Stimulated activated CD4-positive, alpha-beta T cell treated with anti-CD3 and anti-CD28 coated beads, Interleukin-12 subunit alpha, Interleukin-12 subunit beta, amount 100 ng/mL, for 24 hours (primary cell): ENCODE data around the gene PRM1.

ENCODE experiments used
- DNase-seq, 2 experiments: peaks; one replicate each; pipeline ENCODE4 v3.0.0-alpha.2; 2020; ENCODE audit warnings: low read depth in 2 of 2

The PRM1 gene

DNA sequence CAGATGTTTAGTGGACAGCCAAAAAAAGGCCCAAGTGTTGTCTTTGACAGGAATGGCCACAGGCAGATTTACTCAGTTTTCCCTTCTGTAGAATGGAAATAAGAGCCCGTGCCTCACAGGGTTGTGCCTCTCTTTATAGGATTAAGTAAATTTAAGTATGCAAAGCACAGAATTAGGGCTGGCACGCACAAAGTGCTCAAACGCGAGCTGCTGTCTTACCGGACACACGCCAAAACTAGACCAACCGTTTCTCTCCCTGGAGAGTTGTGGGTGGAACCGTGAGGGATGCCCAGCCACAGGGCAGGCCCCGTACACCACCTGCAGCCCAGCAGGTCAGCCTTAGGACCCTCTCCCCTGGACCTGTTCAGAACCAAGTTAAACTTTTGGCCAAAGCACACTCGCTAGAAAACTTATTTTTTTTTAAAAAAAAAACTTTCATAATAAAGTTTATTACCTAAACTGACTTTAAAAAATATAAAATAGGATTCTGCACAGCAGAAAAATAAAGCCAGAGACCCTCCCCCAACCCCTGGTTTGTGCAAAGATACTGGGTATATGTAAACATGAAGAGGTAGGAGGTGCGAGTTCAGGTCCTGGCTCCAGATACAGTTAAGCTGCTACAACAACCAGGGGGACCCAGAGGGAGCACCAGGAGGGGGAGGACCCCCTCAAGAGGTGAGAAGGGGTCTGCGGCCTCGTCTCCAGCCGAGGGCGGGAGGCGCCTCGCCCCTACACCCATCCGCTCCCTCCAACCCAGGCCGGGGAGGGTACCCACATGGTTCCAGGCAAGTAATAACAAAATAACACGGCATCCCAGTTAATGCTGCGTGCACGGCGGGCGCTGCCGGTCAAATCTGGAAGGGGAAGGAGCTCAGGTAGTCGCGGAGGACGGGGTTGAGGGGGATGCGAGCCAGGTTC is 26.9 kb downstream of the PRM1 start:
- DNase-seq: no peak

DNA sequence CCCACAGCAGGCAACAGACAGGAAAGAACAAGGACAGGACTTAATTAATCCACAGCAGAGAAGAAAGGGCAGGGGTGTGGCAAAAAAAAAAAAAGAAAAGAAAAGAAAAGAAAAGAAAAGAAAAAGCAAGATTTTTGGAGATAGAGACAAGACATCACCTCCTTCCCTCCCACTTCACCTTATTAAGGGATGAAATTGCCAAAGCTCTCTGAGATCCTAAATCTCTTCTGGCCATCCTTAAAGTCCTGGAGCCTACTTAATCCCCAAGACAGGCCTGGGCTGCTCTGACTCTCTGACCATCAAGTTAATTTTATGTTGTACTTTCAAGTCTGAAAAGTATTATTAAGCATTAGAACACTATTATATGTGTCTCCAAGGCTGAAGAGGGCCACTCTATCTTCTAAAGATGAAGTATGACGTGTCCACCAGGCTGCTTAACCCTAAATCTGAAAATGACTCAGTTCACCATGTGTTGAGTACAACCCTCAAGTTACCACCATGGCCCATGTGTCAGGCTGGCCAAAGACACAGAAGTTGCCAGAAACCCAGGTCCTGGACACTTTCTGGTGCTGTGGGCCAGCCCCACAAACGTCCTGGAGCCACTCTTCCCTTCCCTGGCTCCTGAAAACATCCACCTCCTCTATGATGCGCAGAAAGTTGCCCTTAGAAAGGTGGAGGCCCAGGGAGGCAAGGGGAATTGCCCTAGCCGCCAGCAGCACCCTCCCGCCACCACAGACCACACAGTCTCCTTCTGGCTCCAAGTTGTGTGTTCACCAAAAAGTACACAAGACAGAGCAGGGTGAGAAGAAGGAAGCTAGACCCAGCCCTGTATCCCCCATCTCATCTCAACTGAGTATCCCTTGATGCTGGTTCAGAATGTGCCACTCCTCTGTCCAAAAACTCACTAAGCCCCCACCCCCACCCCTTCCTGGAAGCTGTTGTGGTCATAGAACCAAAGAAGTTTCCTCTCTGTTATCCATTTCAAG is 27.8 kb downstream of the PRM1 start:
- DNase-seq: peak in 1 of 2 experiments; percentile 46

DNA sequence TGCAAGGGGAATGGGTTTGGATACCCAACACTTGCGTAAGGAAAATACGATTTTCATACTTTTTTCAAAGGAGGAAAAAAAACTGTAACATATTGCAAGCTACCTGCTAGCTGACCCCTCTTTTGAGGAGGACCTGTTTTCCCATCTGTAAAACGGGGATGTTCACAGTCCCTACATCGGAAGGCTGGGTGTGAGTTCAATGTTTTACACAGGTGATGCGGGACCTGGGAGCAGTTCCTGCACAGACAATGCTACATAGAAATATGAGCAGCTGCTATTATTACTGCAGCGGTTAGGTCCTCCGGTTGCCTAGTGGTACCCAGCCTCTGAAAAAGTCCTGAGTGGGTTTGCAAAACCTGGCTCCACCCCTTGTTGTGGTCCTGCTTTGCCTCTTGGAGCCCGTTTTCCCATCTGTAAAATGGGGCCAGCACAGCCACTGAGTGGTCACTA is 28.6 kb downstream of the PRM1 start:
- DNase-seq: no peak

DNA sequence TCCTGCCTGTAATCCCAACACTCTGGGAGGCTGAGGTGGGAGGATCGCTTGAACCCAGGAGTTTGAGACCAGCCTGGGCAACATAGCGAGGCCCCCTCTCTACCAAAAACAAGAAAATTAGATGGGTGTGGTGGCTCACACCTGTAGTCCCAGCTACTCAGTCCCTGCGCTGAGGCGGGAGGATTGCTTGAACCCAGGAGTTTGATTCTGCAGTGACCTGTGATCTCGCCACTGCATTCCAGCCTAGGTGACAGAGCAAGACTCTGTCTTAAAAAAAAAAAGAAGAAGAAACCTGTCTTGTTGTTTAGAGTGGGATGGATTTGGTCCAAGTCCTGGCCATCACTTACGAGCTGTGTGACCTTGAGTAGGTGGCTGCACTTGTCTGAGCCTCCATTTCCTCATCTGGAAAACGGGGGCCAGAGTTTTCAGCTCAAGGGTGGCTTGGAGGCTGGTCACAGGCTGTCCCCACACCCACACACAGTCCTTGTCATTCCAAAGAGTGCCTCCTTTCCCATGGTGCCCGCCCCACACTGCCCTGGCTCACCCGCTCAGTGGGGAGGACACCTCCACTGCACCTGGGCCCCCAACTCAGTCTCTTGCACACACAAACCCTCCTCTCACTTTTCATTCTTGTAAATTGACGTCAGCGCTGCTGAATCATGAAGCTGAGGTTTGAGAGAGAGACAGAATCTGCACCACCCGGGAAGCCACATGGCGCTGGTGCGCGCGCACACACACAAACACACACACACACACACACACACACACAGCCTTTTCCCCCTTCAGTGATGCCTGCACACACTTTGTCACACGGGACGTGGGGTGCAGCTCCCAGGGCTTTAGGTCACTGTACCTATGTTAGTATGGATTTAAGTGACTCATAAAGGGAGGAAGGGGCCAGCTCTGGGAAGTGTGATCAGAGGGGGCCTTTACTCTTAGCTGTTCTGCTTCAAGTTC is 29.3 kb downstream of the PRM1 start:
- peak; percentile 70 to 81 for DNase-seq

DNA sequence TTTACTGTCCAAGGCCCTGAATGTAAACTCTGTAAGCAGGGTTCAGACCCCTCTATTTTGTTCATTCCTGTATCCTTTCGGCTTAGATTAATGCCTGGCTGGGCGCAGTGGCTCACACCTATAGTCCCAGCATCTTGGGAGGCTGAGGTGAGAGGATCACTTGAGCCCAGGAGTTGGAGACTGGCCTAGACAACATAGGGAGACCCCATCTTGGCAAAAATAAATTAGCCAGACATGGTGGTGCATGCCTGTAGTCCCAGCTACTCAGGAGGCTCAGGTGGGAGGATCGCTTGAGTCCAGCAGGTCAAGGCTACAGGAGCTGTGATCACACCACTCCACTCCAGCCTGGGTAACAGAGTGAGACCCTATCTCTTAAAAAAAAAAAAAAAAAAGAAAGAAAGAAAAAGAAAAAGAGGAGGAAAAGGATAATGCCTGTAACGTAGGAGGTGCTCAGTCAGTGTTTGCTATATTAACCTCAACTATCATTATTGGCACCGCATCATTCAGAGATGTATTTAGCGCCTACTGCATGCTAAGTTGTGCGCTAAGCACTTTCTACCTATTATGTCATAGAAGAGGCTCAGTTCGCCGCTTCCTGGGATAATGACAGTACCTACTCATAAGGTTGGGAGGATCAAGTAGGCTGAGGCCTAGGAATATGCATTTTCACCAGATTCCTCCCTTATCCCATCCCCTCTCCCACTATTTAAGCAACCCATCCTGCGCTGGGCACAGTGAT is 30.2 kb downstream of the PRM1 start:
- DNase-seq: no peak

DNA sequence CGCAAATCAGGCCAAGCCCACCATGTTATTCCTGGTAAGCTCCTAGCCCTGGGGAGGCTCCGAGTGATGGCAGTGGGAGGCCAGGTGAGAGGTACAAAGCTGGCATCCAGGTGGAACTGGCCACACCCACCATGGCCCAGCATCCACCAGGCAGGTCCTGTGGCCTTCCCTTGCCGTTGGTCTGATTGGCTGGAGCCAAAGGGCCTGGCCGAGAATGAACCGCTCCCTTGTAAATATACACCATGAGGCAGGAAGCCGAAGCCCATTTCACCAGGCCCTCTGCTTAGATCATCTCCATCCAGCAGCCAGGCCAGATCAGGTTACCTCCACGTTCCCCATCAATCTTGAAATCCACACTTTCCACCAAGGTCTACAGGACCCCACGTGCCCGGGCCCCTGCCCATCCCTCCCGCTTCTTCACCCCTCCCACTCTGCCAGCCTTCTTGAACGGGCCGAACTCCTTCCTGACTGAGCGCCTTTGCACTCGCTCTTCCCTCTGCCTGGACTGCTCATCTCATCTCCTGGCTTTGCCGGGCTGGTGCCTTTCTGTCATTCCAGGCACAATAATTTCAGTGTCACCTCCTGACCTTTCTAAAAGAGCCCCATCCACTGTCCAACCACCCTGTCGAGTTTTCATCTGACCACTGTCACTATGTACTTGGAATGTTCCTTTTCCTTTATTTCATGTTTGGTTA is 30.9 kb downstream of the PRM1 start:
- DNase-seq: no peak

DNA sequence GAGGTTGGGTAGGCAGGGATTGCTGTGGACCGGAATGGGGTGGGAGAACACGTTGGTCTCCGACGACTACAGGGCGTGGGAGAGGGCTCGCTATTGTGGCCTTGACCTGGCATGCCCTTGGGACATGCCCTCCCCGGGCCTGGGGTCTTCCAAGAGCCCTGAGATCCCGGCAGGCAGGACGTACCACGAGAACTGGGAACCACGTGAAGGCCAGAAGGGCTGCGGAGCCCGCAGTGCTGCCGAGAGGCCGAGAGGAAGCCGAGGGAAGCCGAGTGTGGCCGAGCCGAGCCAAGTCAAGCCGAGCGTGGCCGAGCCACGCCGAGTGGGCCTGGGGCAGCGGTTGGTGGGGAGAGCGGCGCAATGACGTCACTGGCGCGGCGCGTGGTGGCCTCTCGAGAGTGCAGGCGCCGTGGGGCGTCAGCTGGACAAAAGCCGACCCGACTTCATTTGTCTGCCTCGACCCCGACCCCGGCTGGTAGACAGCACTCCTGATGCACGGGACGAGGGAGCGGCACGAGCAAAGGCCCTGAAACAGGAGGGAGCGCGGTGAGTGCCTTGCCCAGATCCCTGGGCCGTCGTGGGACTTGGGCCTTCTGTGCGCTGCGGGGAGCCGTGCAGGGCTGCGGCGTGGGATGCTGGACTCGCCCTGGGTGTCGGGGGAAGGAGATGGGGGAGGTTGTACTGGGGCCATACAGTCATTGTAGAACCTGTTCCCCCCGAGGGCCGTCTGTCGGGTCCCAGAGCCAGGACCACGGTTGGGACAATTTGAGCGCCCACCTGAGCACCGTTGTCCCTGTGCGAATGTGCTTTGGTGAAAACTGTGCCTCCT is 31.7 kb downstream of the PRM1 start:
- no peak for DNase-seq

DNA sequence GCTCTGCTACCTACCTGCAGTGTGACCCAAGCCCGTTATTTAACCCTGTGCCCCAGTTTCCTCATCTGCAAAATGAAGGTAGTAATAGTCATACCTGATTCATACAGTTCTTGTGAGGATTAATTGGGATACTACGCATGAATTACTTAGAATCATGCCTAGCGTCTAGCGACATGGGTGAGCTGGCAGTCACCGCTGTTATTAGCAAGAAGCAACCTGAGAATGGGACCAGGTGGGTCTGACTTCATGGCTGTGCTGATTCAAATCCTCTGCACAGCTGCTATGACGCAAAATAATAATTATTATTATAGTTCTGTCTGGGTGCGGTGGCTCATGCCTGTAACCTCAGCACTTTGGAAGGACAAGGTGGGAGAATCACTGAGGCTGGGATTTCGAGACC is 33.0 kb downstream of the PRM1 start:
- DNase-seq: no peak

DNA sequence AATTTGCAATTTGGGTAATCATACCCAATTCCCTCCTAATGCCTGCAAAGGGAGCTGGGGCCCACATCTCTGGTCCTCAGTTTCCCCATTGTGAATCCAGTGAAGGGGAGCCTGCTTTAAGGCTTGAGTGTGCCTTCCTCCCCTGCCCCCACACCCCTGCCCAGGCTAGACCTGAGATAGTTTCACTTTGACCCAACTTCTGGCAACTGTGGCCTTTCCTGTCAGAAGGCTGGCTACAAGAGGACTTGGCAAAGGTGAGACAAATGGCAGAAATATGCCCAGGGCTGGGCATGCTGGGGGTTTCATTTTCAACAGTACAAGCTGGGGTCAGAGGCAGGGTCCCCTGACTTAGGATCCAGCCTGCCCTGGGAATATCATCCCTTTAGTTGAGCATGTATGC is 35.1 kb downstream of the PRM1 start:
- DNase-seq: no peak

DNA sequence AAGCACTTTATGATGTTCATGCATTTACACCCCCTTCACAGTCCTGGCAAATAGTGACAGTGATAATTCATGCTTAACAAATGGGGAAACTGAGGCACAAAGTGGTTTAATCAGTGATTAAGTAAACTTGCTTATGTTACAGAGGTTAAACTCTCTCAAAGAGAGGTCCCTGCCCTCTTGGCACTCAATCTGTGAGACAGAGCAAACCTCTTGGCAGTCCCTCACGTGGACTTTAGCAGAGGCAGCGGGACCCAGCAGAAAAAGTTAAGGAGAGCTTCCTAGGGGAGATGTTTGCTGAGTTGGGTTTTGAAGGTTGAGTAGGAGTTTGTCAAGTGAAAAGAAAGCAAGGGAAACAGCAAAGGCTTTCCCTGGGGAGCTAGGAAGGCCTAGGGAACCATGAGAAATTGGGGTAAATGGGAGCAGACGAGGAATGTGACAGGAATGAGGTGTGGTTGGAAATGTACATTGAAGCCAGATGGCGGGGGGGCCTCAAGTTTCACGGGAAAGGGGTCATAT is 35.9 kb downstream of the PRM1 start:
- DNase-seq: no peak

DNA sequence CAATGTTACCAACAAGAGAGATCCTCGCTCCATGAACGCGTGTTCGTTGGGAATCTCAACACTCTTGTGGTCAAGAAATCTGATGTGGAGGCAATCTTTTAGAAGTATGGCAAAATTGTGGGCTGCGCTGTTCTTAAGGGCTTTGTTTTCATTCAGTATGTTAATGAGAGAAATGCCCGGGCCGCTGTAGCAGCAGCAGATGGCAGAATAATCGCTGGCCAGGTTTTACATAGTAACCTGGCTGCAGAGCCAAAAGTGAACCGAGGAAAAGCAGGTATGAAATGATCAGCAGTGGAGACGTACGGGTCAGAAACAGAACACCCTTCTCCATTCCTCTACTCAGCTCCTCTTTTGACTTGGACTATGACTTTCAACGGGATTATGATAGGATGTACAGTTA is 38.5 kb downstream of the PRM1 start:
- no peak for DNase-seq

DNA sequence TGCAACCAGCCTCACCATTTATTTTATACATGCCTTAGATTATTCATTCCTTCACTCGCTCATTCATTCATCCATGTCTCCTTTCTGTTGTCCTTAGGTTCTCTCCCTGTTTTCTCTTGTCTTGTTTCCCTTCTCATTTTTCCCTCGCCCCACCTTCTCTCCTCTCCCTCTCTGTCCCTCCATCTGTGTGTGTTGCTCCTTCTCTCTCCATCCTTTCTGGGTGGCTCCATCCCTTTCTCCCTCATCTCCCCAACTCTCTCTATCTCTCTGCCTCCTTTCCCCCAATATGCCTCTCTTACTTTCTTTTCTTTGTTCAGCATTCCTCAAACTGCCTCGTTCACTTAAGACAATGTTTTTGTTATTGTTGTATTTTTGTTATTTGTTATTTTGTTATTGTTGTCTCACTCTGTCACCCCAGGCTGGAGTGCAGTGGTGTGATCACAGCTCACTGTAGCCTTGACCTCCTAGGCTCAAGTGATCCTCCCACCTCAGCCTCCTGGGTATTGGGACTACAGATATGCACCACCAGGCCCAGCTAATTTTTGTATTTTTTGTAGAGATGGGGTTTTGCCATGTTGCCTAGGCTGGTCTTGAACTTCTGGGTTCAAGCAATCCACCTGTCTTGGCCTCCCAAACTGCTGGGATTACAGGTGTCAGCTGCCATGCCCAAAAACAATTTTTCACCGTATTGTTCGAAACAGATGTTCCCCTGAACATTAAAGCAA is 39.5 kb downstream of the PRM1 start:
- no peak for DNase-seq

DNA sequence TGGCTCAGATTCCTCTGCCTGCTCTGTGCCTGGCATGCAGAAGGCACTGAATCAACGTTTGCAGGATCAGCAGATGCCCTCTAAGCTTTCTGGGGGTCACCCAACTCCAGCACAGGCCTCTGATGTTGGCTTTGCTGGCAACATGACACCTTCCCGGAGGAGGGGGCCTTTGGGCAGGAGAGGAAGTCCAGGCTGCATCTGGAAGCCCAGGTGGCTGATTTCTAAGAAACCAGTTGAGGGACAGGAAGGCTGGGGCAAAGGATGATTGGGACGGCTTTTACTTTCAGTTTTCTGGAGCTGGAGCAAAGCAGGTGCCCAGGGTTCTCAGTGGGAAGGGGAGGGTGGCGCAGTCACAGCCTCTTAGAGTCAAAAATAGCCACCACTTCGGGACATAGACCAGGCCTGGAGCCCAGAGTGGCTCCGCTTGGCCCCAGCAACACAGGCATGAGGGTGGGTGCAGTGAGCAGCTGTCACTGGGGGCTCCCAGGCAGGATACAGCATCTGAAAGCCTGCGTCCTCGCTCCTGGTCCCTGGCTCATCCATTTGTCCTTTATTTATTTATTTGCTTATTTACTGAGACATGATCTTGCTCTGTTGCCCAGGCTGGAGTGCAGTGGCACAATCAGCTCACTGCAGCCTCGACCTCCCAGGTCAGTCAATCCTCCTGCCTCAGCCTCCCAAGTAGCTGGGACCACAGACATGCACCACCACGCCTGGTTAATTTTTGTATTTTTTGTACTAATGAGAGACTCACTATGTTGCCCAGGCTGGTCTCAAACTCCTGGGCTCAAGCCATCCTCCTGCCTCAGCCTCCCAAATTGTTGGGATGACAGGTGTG is 40.3 kb downstream of the PRM1 start:
- DNase-seq: no peak

DNA sequence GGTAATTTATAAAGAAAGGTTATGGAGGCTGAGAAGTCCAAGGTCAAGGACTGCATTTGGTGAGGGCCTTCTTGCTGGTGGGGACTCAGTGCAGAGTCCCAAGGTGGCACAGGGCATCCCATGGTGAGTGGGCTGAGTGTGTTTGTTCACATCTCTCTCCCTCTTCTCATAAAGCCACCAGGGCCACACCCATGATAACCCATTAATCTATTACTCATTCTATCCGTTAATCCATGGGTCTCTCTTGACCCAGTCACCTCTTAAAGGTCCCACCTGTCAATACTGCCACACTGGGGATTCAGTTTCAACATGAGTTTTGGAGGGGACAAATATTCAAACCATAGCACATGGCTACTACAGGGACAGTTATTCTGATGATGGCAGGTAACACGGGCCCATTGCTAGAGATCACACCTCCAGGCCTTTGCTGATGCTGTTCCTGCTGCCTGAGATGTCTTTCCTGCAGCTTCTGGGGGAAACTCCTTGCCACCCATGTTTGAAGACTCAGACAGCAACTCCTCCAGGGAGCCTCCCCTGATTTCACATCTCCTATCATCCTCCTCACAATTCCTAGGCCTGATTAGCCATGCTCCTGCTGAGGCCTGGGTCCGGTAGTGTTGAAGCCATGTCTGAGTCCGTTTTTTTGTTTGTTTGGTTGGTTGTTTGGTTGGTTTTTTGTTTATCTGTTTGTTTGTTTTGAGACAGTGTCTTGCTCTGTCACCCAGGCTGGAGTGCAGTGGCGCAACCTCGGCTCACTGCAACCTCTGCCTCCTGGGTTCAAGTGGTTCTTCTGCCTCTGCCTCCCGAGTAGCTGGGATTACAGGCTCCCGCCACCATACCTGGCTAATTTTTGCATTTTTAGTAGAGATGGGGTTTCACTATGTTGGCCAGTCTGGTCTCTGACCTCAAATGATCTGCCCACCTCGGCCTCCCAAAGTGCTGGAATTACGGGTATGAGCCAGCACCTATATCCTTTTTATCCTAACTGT is 41.2 kb downstream of the PRM1 start:
- DNase-seq: no peak

DNA sequence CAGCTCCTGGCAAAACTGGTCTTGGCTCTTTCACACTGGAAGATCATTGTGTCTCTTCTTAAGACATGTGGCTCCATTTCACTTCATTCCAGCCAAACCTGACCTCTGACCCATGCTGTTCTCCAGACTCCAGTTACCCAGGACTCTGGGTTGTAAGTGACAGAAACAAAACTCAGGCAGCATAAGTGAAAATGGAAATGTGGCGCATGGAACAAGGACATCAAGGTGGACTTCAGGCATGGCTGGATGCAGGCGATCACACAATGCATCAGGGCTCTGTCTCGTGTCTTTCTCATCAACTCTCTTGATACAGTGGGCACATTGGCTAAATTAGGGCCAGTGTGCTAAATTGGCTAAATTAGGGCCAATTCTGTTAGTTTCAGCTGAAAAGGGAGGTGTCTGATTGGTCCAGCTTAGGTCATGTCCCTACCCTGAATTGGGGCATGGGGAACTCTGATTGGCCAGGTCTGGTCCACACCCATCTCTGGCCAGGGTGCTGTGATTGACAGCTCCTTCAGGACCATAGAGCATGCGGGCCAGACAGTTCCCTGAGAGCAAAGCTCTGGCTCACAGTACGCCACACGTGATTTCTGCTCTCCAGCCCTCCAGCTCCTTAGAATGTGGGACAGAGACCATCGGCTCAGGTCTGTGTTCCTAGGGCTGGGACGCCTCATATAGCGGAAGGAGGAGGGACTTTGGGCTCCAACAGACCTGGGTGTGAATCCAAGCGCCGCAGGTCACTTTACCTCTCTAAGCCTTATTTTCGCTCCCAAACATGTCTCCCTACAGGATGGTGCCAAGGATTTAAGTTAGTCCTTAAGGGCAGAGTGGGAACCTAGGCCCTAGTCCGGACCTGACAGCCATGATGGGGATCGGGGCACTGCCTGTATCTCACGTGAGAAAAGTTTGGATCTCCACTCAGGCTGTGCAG is 42.6 kb downstream of the PRM1 start:
- no peak for DNase-seq
